Vagina (tissue), 2 donors: ENCODE data around the gene GPRASP3. TPM values are rescaled to one million over a fixed set of nuclear protein-coding genes. Genes with fewer than 3 reads are reported as not detected.

Experiments used
- DNase-seq, 2 donors: peaks; one replicate each; pipeline ENCODE4 v3.0.0-alpha.2; 2017; ENCODE audit errors: extremely low spot score in 2 of 2
- H3K27ac ChIP-seq: fragments of 200-600 bp; sonication (generic); one replicate; pipeline ENCODE4 v1.5.1; 2019
- H3K27me3 ChIP-seq: fragments of 200-600 bp; sonication (generic); one replicate; pipeline ENCODE4 v1.5.1; 2019
- H3K36me3 ChIP-seq, 2 donors: fragments of 200-600 bp; sonication (generic); one replicate each; pipeline ENCODE4 v1.5.1; 2017 to 2019
- H3K4me1 ChIP-seq: fragments of 200-600 bp; sonication (generic); one replicate; pipeline ENCODE4 v1.5.1; 2019
- H3K4me3 ChIP-seq, 2 donors: fragments of 200-600 bp; sonication (generic); 1 replicate in 1 of 2; 2 replicates in 1 of 2; pipeline ENCODE4 v1.5.1; 2016 to 2019
- H3K9me3 ChIP-seq: fragments of 200-600 bp; sonication (generic); one replicate; pipeline ENCODE4 v1.5.1; 2019
- POLR2A ChIP-seq, 2 donors: fragments of 450-650 bp; IDR thresholded peaks; one replicate each; pipeline ENCODE4 v1.6.1; 2017; ENCODE audit warnings: antibody characterized with exemption in 2 of 2, mild to moderate bottlenecking in 2 of 2, moderate library complexity in 2 of 2
- POLR2AphosphoS5 ChIP-seq, 2 donors: sonication (generic); formaldehyde crosslinking; IDR thresholded peaks; one replicate each; pipeline ENCODE4 v1.9.0; 2017; ENCODE audit warnings: antibody characterized with exemption in 2 of 2, mild to moderate bottlenecking in 2 of 2, low read depth in 1 of 2; ENCODE audit not compliant: insufficient read depth in 1 of 2
- intact Hi-C: fragments of 100-400 bp; cut with DNase I; formaldehyde crosslinking; loops from one replicate; pipeline ENCODE4 v1.15.1; 2023
- total RNA-seq: library from RNA; depleted of rRNA; stranded (reverse); fragments of >200 nt; gene quantifications from one replicate; pipeline ENCODE4 v1.2.3, GENCODE V29; 2016
- TF ChIP-seq, protein P1 (sequence below), 3 experiments: fragments of 450-650 bp in 2 of 3; fragments of 200-600 bp in 1 of 3; sonication (generic) in 1 of 3; IDR thresholded peaks; one replicate each; pipeline ENCODE4 v1.5.1; 2017 to 2019; ENCODE audit warnings: antibody characterized with exemption in 3 of 3, mild to moderate bottlenecking in 2 of 3, moderate library complexity in 2 of 3

Gene GPRASP3
- total RNA-seq, 1 donor from 2014 or later = 3.2 TPM

GRCh38 chrX:102696306-102696705 lies 24.2 kb upstream of the GPRASP3 start:
- TF ChIP-seq POLR2A (IDR thresholded peaks at IDR 0.05) = no peak
- Histone ChIP-seq H3K27ac (no peak overlapping the region), H3K27me3 (no peaks in the 10 kb centered on the region), H3K36me3 (no peaks in the 10 kb centered on the region), H3K4me3 (no peak overlapping the region), H3K9me3 (no peaks in the 10 kb centered on the region), H3K4me1 (no peaks in the 10 kb centered on the region)
- DNase-seq = no peak
- intact Hi-C loops = no loop called here

GRCh38 chrX:102697494-102697893 lies 23.0 kb upstream of the GPRASP3 start:
- Histone ChIP-seq H3K4me1 (no peaks in the 10 kb centered on the region), H3K9me3 (no peaks in the 10 kb centered on the region), H3K27ac (no peak overlapping the region), H3K36me3 (no peaks in the 10 kb centered on the region), H3K27me3 (no peaks in the 10 kb centered on the region), H3K4me3 (no peak overlapping the region)
- intact Hi-C loops = no loop called here
- no peak for TF ChIP-seq POLR2A (IDR thresholded peaks at IDR 0.05)
- TF ChIP-seq, protein P1, sequence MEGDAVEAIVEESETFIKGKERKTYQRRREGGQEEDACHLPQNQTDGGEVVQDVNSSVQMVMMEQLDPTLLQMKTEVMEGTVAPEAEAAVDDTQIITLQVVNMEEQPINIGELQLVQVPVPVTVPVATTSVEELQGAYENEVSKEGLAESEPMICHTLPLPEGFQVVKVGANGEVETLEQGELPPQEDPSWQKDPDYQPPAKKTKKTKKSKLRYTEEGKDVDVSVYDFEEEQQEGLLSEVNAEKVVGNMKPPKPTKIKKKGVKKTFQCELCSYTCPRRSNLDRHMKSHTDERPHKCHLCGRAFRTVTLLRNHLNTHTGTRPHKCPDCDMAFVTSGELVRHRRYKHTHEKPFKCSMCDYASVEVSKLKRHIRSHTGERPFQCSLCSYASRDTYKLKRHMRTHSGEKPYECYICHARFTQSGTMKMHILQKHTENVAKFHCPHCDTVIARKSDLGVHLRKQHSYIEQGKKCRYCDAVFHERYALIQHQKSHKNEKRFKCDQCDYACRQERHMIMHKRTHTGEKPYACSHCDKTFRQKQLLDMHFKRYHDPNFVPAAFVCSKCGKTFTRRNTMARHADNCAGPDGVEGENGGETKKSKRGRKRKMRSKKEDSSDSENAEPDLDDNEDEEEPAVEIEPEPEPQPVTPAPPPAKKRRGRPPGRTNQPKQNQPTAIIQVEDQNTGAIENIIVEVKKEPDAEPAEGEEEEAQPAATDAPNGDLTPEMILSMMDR (IDR thresholded peaks at IDR 0.05) = no peak
- no peak for TF ChIP-seq POLR2AphosphoS5 (IDR thresholded peaks at IDR 0.05; ENCODE audit: insufficient read depth in 1 of 2, low read depth in 1 of 2)
- no peak for DNase-seq

GRCh38 chrX:102708900-102709299 lies 11.6 kb upstream of the GPRASP3 start:
- no peaks in the 10 kb centered on the region for H3K4me1 ChIP-seq
- no peaks in the 10 kb centered on the region for H3K36me3 ChIP-seq
- DNase-seq = no peak
- no peak overlapping the region for H3K27ac ChIP-seq
- H3K9me3 ChIP-seq = no peaks in the 10 kb centered on the region
- no peaks in the 10 kb centered on the region for H3K27me3 ChIP-seq
- intact Hi-C loops = no loop called here
- H3K4me3 ChIP-seq = no peak overlapping the region
- TF ChIP-seq, protein P1 (IDR thresholded peaks at IDR 0.05) = no peak
- TF ChIP-seq POLR2A (IDR thresholded peaks at IDR 0.05) (no peak), POLR2AphosphoS5 (IDR thresholded peaks at IDR 0.05; ENCODE audit: insufficient read depth in 1 of 2, low read depth in 1 of 2) (no peak)

DNA sequence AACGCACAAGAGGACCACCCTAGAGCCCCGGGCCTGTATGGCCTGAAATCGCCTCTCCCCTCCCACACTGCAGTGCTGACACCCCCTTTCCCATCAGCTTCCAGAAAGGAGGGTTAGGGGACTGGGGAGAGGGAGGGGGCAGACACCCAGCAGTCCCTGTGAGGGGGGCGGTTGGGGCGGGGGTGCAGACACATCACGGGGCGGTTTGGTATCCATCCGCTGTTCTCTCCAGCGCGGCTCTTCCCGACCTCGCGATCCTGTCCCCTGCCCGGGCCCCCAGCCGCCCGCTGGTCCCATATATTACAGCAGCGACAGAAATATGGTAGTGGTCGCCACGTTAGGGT lies 8.7 kb upstream of the GPRASP3 start:
- Histone ChIP-seq H3K36me3 (no peaks in the 10 kb centered on the region), H3K27me3 (no peaks in the 10 kb centered on the region), H3K9me3 (no peaks in the 10 kb centered on the region), H3K4me1 (no peaks in the 10 kb centered on the region), H3K4me3 (peak overlapping the region; percentile 49 to 62), H3K27ac (peak overlapping the region; percentile 82)
- intact Hi-C loops = no loop called here
- no peak for DNase-seq
- TF ChIP-seq POLR2A (IDR thresholded peaks at IDR 0.05) = no peak
- TF ChIP-seq POLR2AphosphoS5 (IDR thresholded peaks at IDR 0.05; ENCODE audit: insufficient read depth in 1 of 2, low read depth in 1 of 2) = no peak
- TF ChIP-seq, protein P1 (IDR thresholded peaks at IDR 0.05) = no peak

GRCh38 chrX:102712216-102712966 lies 8.2 kb upstream of the GPRASP3 start, which contains the start of gene GPRASP2:
TSS of gene GPRASP2 (plus strand) at chrX:102712448. CDS start at chrX:102714870, 2,422 bp downstream.
- Histone ChIP-seq H3K36me3 (no peaks in the 10 kb centered on the region), H3K4me3 (peak within 1 kb of the TSS; percentile 49 to 62), H3K27ac (peak within 1 kb of the TSS; percentile 82), H3K27me3 (no peaks in the 10 kb centered on the region), H3K9me3 (no peaks in the 10 kb centered on the region), H3K4me1 (no peaks in the 10 kb centered on the region)
- intact Hi-C loops = no loop called here
- DNase-seq = no peak
- TF ChIP-seq POLR2A (IDR thresholded peaks at IDR 0.05) (no peak), POLR2AphosphoS5 (IDR thresholded peaks at IDR 0.05; ENCODE audit: insufficient read depth in 1 of 2, low read depth in 1 of 2) (peak in 1 of 2 donors; percentile 57)

GRCh38 chrX:102712981-102713625 lies 7.4 kb upstream of the GPRASP3 start:
- no peaks in the 10 kb centered on the region for H3K4me1 ChIP-seq
- H3K4me3 ChIP-seq = peak overlapping the region; percentile 49 to 62
- peak overlapping the region; percentile 82 for H3K27ac ChIP-seq
- TF ChIP-seq, protein P1 (IDR thresholded peaks at IDR 0.05) = peak in 2 of 3 experiments; percentile 10 to 49
- TF ChIP-seq POLR2A (IDR thresholded peaks at IDR 0.05) = peak in 1 of 2 donors; percentile 21
- peak; percentile 48 to 80 for TF ChIP-seq POLR2AphosphoS5 (IDR thresholded peaks at IDR 0.05; ENCODE audit: insufficient read depth in 1 of 2, low read depth in 1 of 2)
- intact Hi-C loops = no loop called here
- no peak for DNase-seq
- H3K27me3 ChIP-seq = no peaks in the 10 kb centered on the region
- H3K36me3 ChIP-seq = no peaks in the 10 kb centered on the region
- H3K9me3 ChIP-seq = no peaks in the 10 kb centered on the region
